NOMO-1 treated with dmso at 0.1 percent for 144 hours (cell line): ENCODE data around the gene FILIP1L.
A peak's percentile ranks its signal among the peaks of the same experiment; 100 is the strongest.

Source experiments
- DNase-seq: peaks from one replicate; lab custom pipeline; 2025; ENCODE audit not compliant: unreplicated experiment; lab: John Stamatoyannopoulos, UW

FILIP1L gene

DNA sequence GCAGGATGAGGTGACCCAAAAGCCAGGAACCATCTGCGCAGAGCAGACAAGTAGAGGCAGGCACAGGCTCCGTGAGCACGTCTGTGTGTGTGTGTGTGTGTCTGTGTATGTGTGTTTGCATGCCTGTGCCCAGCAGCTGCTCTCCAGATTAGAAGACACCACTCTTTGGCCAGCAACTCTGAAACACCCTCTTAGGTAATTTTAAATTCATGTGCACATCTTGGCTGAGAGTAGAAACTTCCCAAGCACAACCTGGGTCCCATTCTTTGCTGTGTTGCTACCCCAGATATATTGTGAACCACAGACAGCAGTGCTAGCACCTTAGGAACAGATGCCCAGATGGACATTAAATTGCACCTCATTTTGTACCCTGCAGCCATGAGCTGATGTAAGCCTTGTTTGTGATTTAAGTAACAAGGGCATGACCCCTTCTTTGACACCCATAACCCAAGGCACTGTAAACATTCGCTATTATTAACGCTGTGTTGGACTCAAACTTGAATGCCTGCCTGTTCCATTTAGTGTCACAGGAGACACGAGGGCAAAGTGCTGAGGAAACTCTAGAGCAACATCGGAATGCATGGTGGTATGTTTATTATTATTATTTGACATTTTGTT is at the start of gene FILIP1L:
FILIP1L (minus strand) TSS at position 89 of the 618 bp plus-strand sequence.
- no peak for DNase-seq

DNA sequence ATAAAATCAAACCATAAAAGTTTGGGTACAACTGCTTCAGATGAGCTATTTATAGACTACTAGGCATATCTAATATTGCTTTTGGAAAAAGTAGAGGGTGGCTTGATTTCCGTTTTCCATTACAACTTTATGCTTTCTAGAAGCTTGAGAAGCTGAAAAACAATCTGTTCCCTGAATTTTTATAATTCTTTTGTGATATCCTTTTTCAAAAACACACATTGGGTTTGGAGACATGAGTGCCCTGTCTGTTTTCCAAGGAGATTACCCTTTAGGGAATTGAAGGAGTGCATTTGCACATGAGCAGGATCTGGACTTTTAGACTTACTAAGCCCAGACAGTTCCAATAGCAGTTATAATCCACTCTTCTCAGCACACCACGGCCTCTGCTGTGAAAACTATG is 49.5 kb upstream of the FILIP1L start:
- DNase-seq, result no peak

GRCh38 chr3:100160521-100160920 is 46.2 kb upstream of the FILIP1L start:
- no peak for DNase-seq

GRCh38 chr3:100159331-100160153 is 45.2 kb upstream of the FILIP1L start:
- no peak for DNase-seq

DNA sequence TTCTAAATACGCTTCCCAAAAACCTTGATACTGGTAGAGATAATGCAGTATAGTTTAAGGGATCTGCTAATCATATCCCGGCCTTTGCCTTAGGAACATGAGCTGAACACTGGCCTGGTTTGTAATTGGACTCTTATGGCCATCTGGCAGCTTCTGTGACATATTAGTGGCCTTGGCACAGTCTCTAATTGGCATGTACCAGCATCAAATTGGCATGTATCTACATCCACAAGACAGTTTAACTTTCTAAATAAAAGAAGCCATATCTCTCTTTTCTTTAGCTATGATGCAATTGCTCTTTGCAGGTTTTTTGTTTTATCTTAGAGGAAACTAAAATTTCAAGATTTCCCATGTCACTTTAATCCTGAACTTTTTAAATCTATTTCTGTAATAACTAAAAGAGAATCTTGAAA is 44.6 kb upstream of the FILIP1L start:
- DNase-seq, result no peak

GRCh38 chr3:100157685-100158084 is 43.4 kb upstream of the FILIP1L start:
- no peak for DNase-seq

DNA sequence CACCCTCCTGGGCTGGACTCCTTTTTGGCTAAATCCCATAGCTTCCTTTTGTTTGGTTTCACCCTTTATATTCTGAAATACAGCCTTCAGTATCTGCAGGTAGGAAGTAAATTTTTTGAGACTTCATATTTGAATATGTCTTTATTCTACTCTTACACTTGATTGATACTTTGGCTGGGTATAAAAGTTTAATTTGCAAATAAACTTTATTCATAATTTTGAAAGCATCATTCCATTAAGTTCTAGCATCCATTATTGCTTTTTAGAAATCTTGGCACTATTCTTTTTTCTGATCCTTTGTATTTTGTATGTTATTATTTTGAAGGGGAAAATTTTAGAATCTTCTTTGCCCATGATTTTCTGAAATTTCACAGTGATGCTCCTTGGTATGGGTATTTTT is 41.3 kb upstream of the FILIP1L start:
- no peak for DNase-seq

DNA sequence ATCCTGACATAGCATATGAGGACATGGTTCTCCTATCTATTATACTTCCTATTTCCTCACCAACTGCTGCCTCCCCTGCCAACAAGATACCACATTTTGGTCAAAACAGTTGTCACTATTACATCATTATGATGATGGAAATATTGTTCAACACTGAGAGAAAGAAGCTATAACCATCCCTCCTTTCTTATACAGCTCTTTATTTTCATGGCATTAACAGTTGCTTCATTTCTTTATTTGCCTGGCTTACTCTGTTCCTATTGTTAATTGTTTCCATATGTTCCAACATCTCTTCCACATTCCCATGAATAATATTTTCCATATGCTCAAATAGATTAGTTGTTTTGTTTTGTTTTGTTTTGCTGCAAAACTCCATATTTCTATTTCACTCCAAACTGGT is 40.8 kb upstream of the FILIP1L start:
- DNase-seq, result no peak

DNA sequence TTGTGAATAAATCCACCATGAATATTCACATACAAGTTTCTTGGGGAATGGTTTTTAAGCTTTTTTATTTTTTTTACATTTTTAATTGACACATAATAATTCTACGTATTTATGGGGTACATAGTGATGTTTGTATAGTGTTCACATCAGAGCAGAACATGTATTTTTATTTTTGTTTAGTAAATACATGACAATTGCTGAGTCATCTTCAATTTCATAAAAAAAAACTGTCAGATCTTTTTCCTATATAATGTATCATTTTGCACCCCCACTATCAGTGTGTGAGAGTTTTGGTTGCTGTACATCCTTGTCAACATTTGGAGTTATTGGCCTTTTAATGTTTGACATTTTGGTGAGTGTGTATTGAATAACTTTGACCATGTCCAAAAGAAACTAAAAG is 39.9 kb upstream of the FILIP1L start:
- DNase-seq, result no peak

DNA sequence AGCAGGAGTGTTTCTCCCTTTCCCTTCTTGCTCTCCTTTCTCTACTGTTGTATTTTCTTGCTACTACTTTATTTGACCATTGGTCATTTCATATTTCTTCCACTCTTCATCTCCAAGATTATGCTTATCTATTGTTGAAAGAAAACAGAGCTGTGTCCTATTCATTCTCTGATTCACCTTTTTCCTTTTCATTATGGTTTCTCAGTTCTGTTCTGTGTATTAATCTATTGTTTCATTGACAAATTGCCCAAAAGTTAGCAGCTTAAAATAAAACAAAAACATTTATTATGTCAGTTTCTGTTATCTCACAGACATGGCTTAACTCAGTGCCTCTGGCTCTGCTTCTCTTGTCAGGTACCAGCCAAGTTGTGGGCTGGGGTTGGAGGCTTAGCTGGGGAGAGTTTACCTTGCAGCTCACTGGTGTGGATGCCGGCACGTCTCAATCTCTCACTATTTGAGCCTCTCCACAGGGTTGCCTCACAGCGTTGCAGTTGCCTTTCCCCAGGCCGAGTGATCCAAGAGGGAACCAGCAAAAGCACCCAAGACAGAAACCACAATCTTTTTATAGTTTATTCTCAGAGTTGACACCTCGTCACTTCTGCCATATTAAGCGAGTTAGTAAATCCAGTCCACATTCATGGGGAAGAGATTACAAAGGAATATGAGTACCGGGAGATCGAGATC is 36.9 kb upstream of the FILIP1L start:
- DNase-seq, result no peak

GRCh38 chr3:100150473-100150872 is 36.2 kb upstream of the FILIP1L start:
- DNase-seq, result no peak

GRCh38 chr3:100149713-100150415 is 35.6 kb upstream of the FILIP1L start:
- DNase-seq, result no peak

DNA sequence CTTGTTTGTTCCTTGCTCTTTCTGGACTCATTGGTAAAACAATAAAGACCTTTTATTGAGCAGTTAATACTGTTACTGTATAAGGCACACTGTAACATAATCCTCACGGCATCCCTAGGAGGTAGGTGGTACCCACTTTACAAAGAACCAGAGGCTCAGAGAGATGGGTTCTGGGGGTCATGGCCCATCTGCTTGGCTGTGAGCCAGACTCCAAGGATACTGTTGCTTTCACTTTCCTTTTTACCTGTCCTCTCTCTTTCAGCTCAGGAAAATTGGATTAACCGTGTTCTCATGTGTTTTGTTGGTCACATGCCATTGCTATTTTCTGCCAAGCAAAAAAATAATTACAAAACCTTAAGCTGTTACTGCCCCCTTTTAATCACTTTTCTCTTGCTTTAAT is 34.8 kb upstream of the FILIP1L start:
- no peak for DNase-seq

GRCh38 chr3:100144255-100144866 is 30.1 kb upstream of the FILIP1L start:
- DNase-seq, result no peak

DNA sequence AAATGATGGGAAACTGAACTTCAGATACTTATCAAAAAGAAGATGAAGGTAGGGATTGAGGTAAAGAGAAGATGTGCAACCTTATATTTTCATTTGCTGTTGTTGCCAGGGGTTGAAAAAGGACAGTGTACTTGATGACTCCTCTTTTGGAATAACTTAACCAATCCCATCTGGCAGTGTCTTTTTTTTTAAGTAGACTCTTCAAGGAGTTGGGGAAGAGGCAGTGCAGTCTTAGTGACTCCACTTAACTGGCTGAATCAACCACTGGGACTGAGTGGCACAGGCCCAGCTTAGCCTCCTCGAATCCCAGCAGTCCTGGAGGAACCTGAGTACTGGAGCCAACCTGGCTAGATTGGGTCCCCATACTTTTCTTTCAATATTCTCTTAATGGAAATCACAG is 27.3 kb upstream of the FILIP1L start:
- DNase-seq, result no peak

DNA sequence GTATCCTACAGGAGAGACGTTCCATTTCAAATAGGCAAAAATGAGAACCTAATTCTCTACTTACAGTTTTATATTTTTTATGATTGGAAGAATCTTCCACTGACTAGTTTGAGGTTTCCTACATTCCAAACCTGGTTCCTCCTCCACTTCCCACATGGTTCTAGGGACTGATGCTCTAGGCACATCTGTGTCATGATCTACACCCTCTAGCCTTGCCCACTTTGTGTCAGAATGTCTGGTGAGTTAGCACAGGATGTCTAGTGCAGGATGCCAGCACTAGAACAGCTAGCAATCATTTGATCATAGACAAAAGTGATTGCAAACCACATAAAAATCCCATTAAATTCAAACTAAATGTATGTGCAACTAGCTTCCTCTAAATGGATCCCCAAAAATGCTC is 26.7 kb upstream of the FILIP1L start:
- no peak for DNase-seq

DNA sequence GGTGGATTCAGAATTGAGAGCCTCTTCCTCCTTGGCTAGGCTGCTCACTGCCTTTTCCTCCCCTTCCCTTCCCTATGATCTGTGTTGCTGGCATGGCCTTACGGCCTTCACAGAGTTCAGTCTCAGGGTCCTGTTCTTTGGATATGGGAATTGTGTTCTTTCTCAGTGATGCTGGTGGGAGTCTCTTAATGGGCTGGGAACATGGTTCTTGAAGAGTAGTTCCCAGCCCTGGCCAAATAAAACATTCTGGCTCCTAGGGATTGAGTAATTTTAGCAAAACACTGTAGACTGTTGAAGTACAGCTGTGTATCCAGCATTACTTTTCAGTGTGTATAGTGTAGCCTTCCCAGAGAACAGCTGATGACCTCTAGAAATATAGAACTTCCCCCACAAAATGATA is 22.6 kb upstream of the FILIP1L start:
- DNase-seq, result no peak

DNA sequence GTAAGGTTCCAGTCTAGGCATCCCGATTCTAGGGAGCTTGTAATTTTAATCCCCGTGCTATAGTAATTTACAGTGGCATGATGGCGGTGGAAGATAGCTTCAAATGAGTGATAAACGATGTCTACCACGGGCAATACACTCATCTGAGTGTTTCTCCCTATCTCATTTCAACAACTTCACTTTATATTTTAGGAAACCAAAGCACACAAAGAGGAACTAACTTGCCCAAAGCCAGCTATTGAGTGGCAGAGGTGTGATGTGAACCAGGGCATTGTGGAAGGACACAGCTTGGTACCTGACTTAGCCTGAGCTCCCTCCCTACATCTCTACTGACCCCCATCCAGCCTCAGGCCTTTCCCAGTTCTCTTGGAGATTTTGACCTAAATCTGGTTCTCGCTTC is 16.9 kb upstream of the FILIP1L start:
- DNase-seq, result peak; percentile 32

DNA sequence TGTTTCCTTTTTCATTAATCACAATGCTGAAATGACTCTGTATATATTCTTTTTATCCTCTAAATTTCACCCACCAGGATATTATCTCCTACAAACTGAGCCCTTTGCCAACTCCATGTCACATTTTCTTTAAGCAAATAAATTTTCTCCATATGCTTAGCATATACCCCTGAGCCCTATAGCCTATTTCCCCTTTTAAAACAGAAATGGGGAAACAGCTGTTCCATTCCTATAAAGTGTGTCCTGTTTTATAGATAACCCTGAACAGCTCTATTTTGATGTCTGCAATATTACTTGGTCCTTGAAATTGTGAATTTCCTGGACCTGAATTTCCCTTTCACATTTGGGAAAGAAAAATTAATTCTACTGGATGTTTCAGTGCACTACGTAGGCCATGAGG is 15.6 kb upstream of the FILIP1L start:
- peak; percentile 26 for DNase-seq

GRCh38 chr3:100128565-100128964 is 14.3 kb upstream of the FILIP1L start:
- no peak for DNase-seq

DNA sequence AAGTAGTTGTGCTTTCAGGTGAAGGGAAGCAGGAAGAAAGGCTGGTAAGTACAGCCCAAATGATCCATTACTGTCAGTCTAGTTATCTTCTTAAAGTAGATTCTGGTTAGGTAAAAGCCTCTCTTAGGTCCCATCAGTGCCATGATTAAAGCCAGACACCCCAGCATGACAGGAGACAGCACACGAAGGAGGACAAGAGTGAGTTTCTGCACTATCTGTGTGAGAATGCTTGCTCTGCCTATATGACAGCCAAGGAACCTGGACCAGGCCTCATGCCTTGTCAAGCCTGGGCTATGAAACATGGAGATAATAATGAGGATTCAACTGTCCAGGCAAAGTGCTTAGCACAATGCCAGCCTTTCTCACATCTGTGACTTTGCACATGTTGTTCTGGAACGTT is 13.5 kb upstream of the FILIP1L start:
- no peak for DNase-seq
